RWPE1 (cell line): Measurements from ENCODE around the gene ULK1.

Experiments used
- CTCF ChIA-PET: fragments of 350-600 bp; sonication (Branson Sonifier 250); formaldehyde crosslinking; extraction: SDS; loops from one replicate; lab custom pipeline; 2021; lab: Yijun Ruan, JAX
- POLR2A ChIA-PET: fragments of 400-600 bp; formaldehyde crosslinking; extraction: SDS; loops from one replicate; lab custom pipeline; 2020; ENCODE audit warnings: antibody characterized with exemption; ENCODE audit not compliant: low non-redundant PET; lab: Yijun Ruan, JAX
- DNase-seq: peaks from one replicate; pipeline ENCODE4 v3.0.0; 2012; ENCODE audit warnings: low spot score
- H3K27ac ChIP-seq: fragments of 450-650 bp; 2 replicates; pipeline ENCODE4 v1.5.1; 2017
- CTCF ChIP-seq: fragments of 450-650 bp; conservative IDR thresholded peaks from 2 replicates; pipeline ENCODE4 v1.5.1; 2017; ENCODE audit warnings: low read depth, mild to moderate bottlenecking

The ULK1 gene

DNA sequence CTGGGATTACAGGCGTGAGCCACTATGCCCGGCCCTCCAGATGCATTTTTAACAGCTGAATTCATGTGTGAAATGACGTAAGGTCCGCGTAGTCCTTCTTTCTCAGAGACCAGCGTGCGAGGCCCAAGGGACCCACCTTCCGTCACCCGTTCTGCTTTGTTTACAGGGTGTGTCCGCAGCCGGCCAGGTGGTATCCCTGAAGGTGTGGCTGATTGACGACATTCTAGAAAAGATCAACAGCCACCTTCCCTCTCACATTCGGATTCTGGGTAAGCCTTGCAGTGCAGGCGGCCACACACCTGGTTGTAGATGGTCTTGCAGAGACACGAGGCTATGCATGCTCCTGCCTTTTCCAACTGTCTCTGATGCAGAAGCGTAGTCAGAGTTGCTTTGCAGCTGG lies 44.6 kb downstream of the ULK1 start:
- no peak overlapping the region for H3K27ac ChIP-seq
- TF ChIP-seq CTCF = no peak
- POLR2A ChIA-PET = no interaction called here
- no peak for DNase-seq
- CTCF ChIA-PET = no interaction called here

DNA sequence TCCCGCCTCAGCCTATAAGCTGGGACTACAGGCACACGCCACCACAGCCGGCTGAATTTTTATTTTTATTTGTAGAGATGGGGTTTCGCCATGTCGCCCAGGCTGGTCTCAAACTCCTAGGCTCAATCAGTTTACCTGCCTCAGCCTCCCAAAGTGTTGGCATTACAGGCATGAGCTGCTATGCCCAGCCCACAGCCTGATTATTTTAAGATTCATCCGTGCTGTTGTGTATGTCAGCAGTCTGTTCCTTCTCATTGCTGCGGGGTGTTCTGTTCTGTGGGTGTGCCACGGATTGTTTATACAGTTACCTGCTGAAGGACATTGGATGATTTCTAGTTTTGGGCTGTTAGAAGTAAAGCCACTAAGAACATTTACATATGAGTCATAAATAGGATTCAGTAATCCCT lies 45.7 kb downstream of the ULK1 start:
- no peak for DNase-seq
- TF ChIP-seq CTCF = no peak
- peak overlapping the region; percentile 32; the same call in 1 of the 2 replicates for H3K27ac ChIP-seq
- POLR2A ChIA-PET = no interaction called here
- CTCF ChIA-PET = no interaction called here

DNA sequence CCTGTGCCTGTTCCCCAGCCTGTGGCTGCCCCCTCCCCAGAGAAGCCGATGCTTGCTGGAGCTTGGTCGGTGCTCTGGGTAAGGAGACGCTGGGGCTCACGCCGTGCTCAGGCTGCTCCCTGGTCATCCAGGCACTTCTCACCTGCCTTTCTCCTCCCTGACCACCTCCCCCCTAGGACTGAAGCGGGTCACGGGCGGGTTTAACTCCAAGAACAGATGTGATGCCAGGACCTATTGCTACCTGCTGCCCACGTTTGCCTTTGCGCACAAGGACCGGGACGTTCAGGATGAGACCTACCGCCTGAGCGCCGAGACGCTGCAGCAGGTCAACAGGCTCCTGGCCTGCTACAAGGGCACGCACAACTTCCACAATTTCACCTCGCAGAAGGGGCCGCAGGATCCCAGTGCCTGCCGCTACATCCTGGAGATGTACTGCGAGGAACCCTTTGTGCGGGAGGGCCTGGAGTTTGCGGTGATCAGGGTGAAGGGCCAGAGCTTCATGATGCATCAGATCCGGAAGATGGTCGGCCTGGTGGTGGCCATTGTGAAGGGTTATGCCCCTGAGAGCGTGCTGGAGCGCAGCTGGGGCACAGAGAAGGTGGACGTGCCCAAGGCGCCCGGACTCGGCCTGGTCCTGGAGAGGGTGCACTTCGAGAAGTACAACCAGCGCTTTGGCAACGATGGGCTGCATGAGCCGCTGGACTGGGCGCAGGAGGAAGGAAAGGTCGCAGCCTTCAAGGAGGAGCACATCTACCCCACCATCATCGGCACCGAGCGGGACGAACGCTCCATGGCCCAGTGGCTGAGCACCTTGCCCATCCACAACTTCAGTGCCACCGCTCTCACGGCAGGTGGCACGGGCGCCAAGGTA lies 46.9 kb downstream of the ULK1 start:
- ChIA-PET POLR2A (no interaction called here), CTCF (no interaction called here)
- no peak for TF ChIP-seq CTCF
- H3K27ac ChIP-seq = no peak overlapping the region
- no peak for DNase-seq

DNA sequence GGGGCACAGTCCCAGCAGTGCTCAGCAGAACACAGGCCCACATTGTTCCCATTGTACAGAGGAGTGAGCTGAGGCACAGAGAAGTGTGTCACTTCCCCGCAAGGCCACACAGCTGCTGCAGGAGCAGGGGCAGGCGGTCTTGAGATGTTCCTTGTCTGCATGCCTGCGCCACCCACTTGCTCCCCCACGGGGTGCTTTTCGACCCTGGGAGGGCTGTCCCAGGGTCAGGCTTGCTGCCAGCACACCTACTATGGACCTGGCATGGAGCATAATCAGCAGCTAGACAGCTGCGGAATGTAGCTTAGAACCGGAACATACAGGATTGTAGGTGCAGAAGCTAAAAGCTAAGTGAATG lies 47.5 kb downstream of the ULK1 start:
- H3K27ac ChIP-seq = no peak overlapping the region
- no peak for DNase-seq
- ChIA-PET CTCF (no interaction called here), POLR2A (no interaction called here)
- no peak for TF ChIP-seq CTCF

- ChIA-PET CTCF (no interaction called here), POLR2A (no interaction called here)
- no peak overlapping the region for H3K27ac ChIP-seq
- TF ChIP-seq CTCF = no peak
- DNase-seq = no peak
Measured at GRCh38 chr12:131942671-131943070, 48.2 kb downstream of the ULK1 start.

GRCh38 chr12:131943389-131943788 lies 49.0 kb downstream of the ULK1 start:
- CTCF ChIA-PET = no interaction called here
- POLR2A ChIA-PET = no interaction called here
- TF ChIP-seq CTCF = no peak
- DNase-seq = no peak
- H3K27ac ChIP-seq = no peak overlapping the region
